Measurements from ENCODE around the gene LCT. TPM values are rescaled to one million over a fixed set of nuclear protein-coding genes. Genes with fewer than 3 reads are reported as not detected.
A peak's percentile ranks its signal among the peaks of the same experiment; 100 is the strongest.

The LCT gene
- total and polyA plus RNA-seq, 9 of the 15 experiments (the other 6 are each of a cell fraction or from before 2014, with no cell fraction given), result 0.01 to 0.04 (median 0.03) TPM; not detected in 4

GRCh38 chr2:135876066-135876711 lies 39.2 kb upstream of the LCT start, which contains the start of gene MCM6 (continued):
- TF ChIP-seq CBX8 (IDR thresholded peaks at IDR 0.05; ENCODE audit: borderline replicate concordance, extremely low read depth, low read depth, low read length, poor library complexity, severe bottlenecking) (no peak), IRF9 (tag; IDR thresholded peaks at IDR 0.05) (no peak), JUN (IDR thresholded peaks at IDR 0.05; ENCODE audit: borderline replicate concordance, low read depth, low read length) (0 out of 2 replicates have a peak, but pooled peaks have one; percentile 15), JUN (CRISPR knock-in tag; IDR thresholded peaks at IDR 0.05; ENCODE audit: borderline replicate concordance) (no peak), ZNF449 (CRISPR knock-in tag; IDR thresholded peaks at IDR 0.05) (no peak), HMBOX1 (IDR thresholded peaks at IDR 0.05) (no peak), DIDO1 (tag; IDR thresholded peaks at IDR 0.05; ENCODE audit: low read depth) (no peak), ZNF436 (CRISPR knock-in tag; IDR thresholded peaks at IDR 0.05) (no peak), CBFA2T3 (IDR thresholded peaks at IDR 0.05) (no peak), ZNF431 (CRISPR knock-in tag; IDR thresholded peaks at IDR 0.05) (no peak; the same call in 1 of the 2 replicates), ARID4B (CRISPR knock-in tag; IDR thresholded peaks at IDR 0.05) (peak; percentile 64; the same call in 1 of the 2 replicates), KDM5B (IDR thresholded peaks at IDR 0.05; ENCODE audit: insufficient replicate concordance, low read depth, low read length) (peak; percentile 42), MYBL2 (IDR thresholded peaks at IDR 0.05; ENCODE audit: low read depth) (no peak), MYBL2 (CRISPR knock-in tag; IDR thresholded peaks at IDR 0.05; ENCODE audit: borderline replicate concordance) (no peak), ADNP (tag; IDR thresholded peaks at IDR 0.05) (no peak), CTBP1 (IDR thresholded peaks at IDR 0.05; ENCODE audit: borderline replicate concordance) (peak; percentile 71; the same call in 1 of the 2 replicates), SMARCA4 (IDR thresholded peaks at IDR 0.05) (no peak), ZNF639 (CRISPR knock-in tag; conservative IDR thresholded peaks at IDR 0.05 in 1 of 2, IDR thresholded peaks at IDR 0.05 in 1 of 2) (no peak)

All from K562 (cell line).